NT2/D1 (cell line): ENCODE data around the gene EMILIN1.

Experiments used
- SUZ12 ChIP-seq: IDR thresholded peaks from 2 replicates; pipeline ENCODE4 v1.6.1; 2011; ENCODE audit not compliant: insufficient read length, insufficient read depth; ENCODE audit errors: extremely low read depth
- YY1 ChIP-seq: IDR thresholded peaks from 2 replicates; pipeline ENCODE4 v1.6.1; 2011; ENCODE audit not compliant: insufficient read length, insufficient read depth
- ZNF274 ChIP-seq: IDR thresholded peaks from 2 replicates; pipeline ENCODE4 v1.6.1; 2011; ENCODE audit warnings: mild to moderate bottlenecking, low read depth, low read length

DNA sequence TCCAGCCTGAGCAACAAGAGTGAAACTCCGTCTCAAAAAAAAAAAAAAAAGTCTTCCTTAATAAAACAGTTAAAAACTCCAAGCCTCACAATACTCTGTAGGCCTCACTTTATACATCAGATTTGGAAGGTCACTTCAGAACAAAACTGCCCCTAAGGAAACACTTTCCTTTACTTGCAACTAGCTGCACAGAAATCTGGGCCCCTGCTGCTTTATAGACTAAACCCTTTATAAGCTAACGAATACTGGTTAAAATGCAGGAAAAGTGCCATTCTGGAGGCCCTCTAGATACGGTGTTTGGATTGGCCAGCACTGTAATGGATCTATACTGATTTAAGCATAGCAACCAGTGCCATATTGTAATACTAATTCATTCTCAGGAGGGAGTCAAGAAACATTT, 46.7 kb downstream of the EMILIN1 start:
- TF ChIP-seq ZNF274 (no peak), YY1 (no peak), SUZ12 (no peak)
